Calu3 (cell line): Measurements from ENCODE around the gene ASCL5. TPM values are rescaled to one million over a fixed set of nuclear protein-coding genes. Genes with fewer than 3 reads are reported as not detected.

ENCODE experiments used
- BruUV-seq: library from RNA; stranded (reverse); fragments of 400-500 nt; replicated peaks from 2 replicates; lab custom pipeline; 2021; lab: Mats Ljungman, UMichigan
- CTCF ChIA-PET: fragments of 300-600 bp; sonication (Branson Sonifier 250); formaldehyde crosslinking; loops from one replicate; lab custom pipeline; 2022; ENCODE audit warnings: antibody characterized with exemption; lab: Charles Lee
- DNase-seq: peaks from one replicate; pipeline ENCODE4 v3.0.0; 2022
- H3K27ac Mint-ChIP-seq: one replicate; pipeline ENCODE4 v1.8.0; 2022; ENCODE audit warnings: mixed read lengths; ENCODE audit not compliant: unreplicated experiment
- H3K27me3 Mint-ChIP-seq: one replicate; pipeline ENCODE4 v1.8.0; 2022; ENCODE audit warnings: mixed read lengths; ENCODE audit not compliant: unreplicated experiment
- H3K36me3 Mint-ChIP-seq: one replicate; pipeline ENCODE4 v1.8.0; 2022; ENCODE audit warnings: mild to moderate bottlenecking, moderate library complexity, mixed read lengths; ENCODE audit not compliant: insufficient read depth, unreplicated experiment
- H3K4me1 Mint-ChIP-seq: one replicate; pipeline ENCODE4 v1.8.0; 2022; ENCODE audit warnings: mild to moderate bottlenecking, low read depth, mixed read lengths; ENCODE audit not compliant: unreplicated experiment
- H3K4me3 Mint-ChIP-seq: one replicate; pipeline ENCODE4 v1.8.0; 2022; ENCODE audit warnings: mild to moderate bottlenecking, low read depth, moderate library complexity, mixed read lengths; ENCODE audit not compliant: unreplicated experiment
- H3K9me3 Mint-ChIP-seq: one replicate; pipeline ENCODE4 v1.8.0; 2022; ENCODE audit warnings: low read depth, mixed read lengths; ENCODE audit not compliant: unreplicated experiment
- intact Hi-C: fragments of 100-400 bp; cut with micrococcal nuclease; formaldehyde crosslinking; loops from one replicate; pipeline ENCODE4 v1.10.0; 2022; ENCODE audit not compliant: unreplicated experiment
- total RNA-seq: library from RNA; stranded (reverse); gene quantifications from 2 replicates; pipeline ENCODE4 v1.2.3, GENCODE V29; 2022
- TF ChIP-seq, protein P1 (sequence below): fragments of 200-600 bp; IDR thresholded peaks from one replicate; pipeline ENCODE4 v1.8.0; 2022; ENCODE audit warnings: antibody characterized with exemption; ENCODE audit not compliant: unreplicated experiment

The ASCL5 gene
- total RNA-seq, 1 experiment from 2014 or later = not detected

- H3K36me3 Mint-ChIP-seq = peaks cover 14% of the 10 kb centered on the region
- CTCF ChIA-PET = no interaction called here
- intact Hi-C loops = no loop called here
- BruUV-seq = no TSS peak
- no peak overlapping the region for H3K27ac Mint-ChIP-seq
- TF ChIP-seq, protein P1, sequence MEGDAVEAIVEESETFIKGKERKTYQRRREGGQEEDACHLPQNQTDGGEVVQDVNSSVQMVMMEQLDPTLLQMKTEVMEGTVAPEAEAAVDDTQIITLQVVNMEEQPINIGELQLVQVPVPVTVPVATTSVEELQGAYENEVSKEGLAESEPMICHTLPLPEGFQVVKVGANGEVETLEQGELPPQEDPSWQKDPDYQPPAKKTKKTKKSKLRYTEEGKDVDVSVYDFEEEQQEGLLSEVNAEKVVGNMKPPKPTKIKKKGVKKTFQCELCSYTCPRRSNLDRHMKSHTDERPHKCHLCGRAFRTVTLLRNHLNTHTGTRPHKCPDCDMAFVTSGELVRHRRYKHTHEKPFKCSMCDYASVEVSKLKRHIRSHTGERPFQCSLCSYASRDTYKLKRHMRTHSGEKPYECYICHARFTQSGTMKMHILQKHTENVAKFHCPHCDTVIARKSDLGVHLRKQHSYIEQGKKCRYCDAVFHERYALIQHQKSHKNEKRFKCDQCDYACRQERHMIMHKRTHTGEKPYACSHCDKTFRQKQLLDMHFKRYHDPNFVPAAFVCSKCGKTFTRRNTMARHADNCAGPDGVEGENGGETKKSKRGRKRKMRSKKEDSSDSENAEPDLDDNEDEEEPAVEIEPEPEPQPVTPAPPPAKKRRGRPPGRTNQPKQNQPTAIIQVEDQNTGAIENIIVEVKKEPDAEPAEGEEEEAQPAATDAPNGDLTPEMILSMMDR = no peak
- H3K9me3 Mint-ChIP-seq = no peaks in the 10 kb centered on the region
- no peaks in the 10 kb centered on the region for H3K4me1 Mint-ChIP-seq
- DNase-seq = no peak
- H3K4me3 Mint-ChIP-seq = no peak overlapping the region
- H3K27me3 Mint-ChIP-seq = peaks cover 80% of the 10 kb centered on the region
These were observed 11.5 kb downstream of the ASCL5 start for GRCh38 chr1:201115390-201115937.

- CTCF ChIA-PET = interaction anchor here (0.6 to 2.3 kb wide), 12 partner anchors 10 to 488 kb away, joined by 3 to 26 read pairs (median 4); no protein-coding TSS in a partner anchor
- Mint-ChIP-seq H3K9me3 (no peaks in the 10 kb centered on the region), H3K36me3 (peaks cover 14% of the 10 kb centered on the region), H3K27ac (peak overlapping the region; percentile 81), H3K4me3 (peak overlapping the region; percentile 90), H3K27me3 (peaks cover 80% of the 10 kb centered on the region), H3K4me1 (no peaks in the 10 kb centered on the region)
- TF ChIP-seq, protein P1 = peak; percentile 72
- intact Hi-C loops = loop anchor here (1.0 to 5.0 kb wide), 3 partner anchors 28 to 492 kb away; partner anchors contain the start of gene KIF14
- peak; percentile 95 for DNase-seq
- BruUV-seq = no TSS peak
These were observed 12.5 kb downstream of the ASCL5 start for GRCh38 chr1:201114245-201115131.

- Mint-ChIP-seq H3K27ac (peak overlapping the region; percentile 81), H3K36me3 (peaks cover 14% of the 10 kb centered on the region), H3K4me1 (no peaks in the 10 kb centered on the region), H3K9me3 (no peaks in the 10 kb centered on the region), H3K4me3 (peak overlapping the region; percentile 90), H3K27me3 (peaks cover 74% of the 10 kb centered on the region)
- CTCF ChIA-PET = interaction anchor here (0.6 to 2.3 kb wide), 12 partner anchors 9 to 487 kb away, joined by 3 to 26 read pairs (median 4); no protein-coding TSS in a partner anchor
- intact Hi-C loops = loop anchor here (1.0 to 5.0 kb wide), 3 partner anchors 27 to 491 kb away; partner anchors contain the start of gene KIF14
- TF ChIP-seq, protein P1 = no peak
- BruUV-seq = no TSS peak
- no peak for DNase-seq
These were observed 13.3 kb downstream of the ASCL5 start for GRCh38 chr1:201113451-201114244.

DNA sequence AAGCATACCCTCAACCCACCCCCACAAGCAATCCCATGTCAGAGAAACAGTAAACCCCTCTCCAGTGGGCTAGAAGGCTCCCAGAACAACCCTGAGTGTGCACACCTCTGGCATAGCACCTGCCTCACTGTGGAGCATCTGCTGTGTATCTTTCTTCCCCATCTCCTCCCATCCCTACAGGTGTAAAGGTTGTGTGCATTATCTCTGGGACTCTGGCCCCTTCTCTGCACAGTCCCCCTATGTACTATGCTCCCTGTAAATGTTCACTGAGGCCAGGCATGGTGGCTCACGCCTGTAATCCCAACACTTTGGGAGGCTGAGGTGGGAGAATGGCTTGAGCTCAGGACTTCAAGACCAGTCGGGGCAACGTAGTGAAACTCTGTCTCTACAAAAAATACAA is 14.1 kb downstream of the ASCL5 start:
- Mint-ChIP-seq H3K4me1 (no peaks in the 10 kb centered on the region), H3K27me3 (peaks cover 77% of the 10 kb centered on the region), H3K4me3 (no peak overlapping the region), H3K9me3 (no peaks in the 10 kb centered on the region), H3K27ac (no peak overlapping the region), H3K36me3 (peaks cover 14% of the 10 kb centered on the region)
- intact Hi-C loops = loop anchor here (5.0 kb wide), 1 partner anchor 491 kb away; the partner anchor contains the start of gene KIF14
- DNase-seq = no peak
- CTCF ChIA-PET = interaction anchor here (1.0 to 2.3 kb wide), 2 partner anchors 27 to 133 kb away, joined by 7 to 26 read pairs; no protein-coding TSS in a partner anchor
- TF ChIP-seq, protein P1 = no peak
- BruUV-seq = no TSS peak
